Prostate gland (tissue), 2 donors: ENCODE data around the gene SMARCB1.

Source experiments
- POLR2A ChIP-seq: fragments of 450-650 bp; IDR thresholded peaks from one replicate; pipeline ENCODE4 v1.6.1; 2016; ENCODE audit warnings: antibody characterized with exemption, mild to moderate bottlenecking
- TF ChIP-seq, protein P1 (sequence below), 4 experiments: fragments of 200-600 bp in 2 of 4; fragments of 450-650 bp in 2 of 4; sonication (generic) in 2 of 4; IDR thresholded peaks; 1 replicate in 3 of 4; 2 replicates in 1 of 4; pipeline ENCODE4 v1.5.1; 2016 to 2019; ENCODE audit warnings: antibody characterized with exemption in 4 of 4, mild to moderate bottlenecking in 2 of 4, moderate library complexity in 2 of 4

DNA sequence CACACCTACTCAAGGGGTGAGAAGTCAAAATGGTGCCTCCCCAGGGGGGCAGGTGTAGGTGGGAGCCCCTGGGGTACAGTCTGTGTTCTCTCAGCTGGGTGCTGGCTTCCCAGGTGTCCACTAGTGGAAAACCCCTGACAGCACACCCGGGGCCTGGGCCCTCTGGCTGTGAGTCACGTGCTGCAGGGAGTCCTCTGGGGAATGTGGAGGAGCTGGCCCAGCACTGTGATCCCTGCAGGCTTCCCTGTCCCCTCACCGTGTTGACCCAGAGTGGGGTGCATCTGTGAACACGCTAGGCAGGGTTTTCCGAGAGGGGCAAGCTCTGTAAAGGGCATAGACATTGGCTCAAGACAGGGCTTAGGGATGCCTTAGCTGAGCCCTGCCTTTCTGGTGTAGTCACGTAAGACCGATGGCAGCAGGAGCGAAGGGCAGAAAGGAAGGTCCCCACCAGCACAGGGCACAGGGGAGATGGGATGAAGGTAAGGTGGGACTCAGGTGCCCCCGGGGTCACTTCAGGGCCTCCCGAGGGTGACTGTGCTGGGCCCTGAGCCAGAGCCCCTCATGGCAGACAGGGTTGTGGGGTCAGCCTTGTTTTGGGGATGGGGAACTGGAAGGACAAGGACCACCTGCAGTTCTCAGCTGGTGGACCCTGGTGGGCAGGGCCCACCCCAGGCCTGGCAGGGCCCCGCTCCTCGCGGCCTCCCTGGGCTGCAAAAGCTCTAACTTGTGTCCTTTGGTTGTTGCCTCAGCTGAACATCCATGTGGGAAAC is 37.9 kb downstream of the SMARCB1 start:
- TF ChIP-seq, protein P1, sequence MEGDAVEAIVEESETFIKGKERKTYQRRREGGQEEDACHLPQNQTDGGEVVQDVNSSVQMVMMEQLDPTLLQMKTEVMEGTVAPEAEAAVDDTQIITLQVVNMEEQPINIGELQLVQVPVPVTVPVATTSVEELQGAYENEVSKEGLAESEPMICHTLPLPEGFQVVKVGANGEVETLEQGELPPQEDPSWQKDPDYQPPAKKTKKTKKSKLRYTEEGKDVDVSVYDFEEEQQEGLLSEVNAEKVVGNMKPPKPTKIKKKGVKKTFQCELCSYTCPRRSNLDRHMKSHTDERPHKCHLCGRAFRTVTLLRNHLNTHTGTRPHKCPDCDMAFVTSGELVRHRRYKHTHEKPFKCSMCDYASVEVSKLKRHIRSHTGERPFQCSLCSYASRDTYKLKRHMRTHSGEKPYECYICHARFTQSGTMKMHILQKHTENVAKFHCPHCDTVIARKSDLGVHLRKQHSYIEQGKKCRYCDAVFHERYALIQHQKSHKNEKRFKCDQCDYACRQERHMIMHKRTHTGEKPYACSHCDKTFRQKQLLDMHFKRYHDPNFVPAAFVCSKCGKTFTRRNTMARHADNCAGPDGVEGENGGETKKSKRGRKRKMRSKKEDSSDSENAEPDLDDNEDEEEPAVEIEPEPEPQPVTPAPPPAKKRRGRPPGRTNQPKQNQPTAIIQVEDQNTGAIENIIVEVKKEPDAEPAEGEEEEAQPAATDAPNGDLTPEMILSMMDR (IDR thresholded peaks at IDR 0.05): no peak
- no peak for TF ChIP-seq POLR2A
